A204.1 (cell line): ENCODE measurements around the gene TP53I11.

Source experiments
- FAIRE-seq: peaks from 2 replicates; lab custom pipeline; 2012; peaks lifted over from hg19 to GRCh38; lab: Jason Lieb, UNC

TP53I11 gene, protein sequence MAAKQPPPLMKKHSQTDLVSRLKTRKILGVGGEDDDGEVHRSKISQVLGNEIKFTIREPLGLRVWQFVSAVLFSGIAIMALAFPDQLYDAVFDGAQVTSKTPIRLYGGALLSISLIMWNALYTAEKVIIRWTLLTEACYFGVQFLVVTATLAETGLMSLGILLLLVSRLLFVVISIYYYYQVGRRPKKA

DNA sequence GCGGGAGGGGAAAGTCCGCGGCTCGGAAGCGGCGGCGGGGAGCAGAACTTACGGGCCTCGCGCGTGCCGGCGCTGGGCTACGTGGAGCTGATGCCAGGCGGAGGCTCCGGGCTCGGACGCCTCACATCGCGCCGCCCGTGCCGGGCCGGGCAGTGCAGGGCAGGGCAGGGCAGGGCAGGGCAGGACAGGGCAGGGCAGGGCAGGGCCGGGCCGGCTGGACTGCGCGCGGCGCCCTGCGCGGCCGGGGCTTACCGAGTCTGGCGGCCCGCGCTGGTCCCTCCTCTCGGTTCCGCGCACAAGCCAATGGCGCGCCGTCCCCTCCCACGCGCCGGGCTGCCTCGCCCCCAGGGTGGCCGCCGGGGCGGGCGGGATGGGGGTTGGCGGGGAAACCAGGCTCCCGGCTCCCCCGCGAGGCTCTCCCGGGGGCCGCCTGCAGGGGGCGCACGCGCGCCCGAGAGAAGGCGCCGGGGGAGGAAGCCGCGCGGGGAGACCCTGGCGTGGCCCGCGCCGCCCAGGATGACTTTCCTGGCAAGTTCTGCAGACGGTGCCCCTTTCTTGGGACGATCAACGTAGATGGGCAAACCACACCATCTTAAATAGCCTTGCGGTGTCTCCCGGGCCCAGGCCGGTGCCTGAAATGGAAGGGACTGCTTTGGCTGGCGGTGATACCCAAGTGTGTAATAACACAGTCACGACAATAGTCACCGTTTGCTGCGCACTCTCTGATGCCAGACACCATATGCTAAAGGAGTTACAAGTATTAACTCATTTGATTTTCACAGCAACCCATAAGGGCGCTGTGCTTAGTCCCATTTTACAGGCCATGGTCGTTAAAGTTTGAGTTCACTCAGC, at the start of gene TP53I11:
TSS of gene TP53I11 (minus strand) at position 259 of the 852 bp plus-strand sequence. CDS start 12,548 bp downstream, outside the sequence.
- no peak for FAIRE-seq

DNA sequence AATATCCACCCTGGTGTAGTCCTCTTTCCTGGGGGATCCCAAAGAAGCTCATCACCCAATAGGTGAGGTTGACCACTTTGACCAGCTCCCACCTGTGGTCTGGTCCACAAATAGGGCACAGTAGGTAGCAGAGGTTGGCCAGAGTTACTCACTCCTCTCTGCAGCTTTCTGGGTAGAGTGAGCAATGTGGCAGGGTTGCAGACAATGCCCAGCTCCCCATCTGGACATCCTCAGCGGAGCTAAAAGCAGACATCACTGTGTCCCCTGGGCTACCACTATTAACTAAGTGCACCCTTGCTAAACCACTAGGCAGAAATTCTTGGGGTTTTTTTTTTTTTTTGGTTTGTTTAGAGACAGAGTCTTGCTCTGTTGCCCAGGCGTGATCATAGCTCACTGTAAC, 48.4 kb upstream of the TP53I11 start:
- no peak for FAIRE-seq

DNA sequence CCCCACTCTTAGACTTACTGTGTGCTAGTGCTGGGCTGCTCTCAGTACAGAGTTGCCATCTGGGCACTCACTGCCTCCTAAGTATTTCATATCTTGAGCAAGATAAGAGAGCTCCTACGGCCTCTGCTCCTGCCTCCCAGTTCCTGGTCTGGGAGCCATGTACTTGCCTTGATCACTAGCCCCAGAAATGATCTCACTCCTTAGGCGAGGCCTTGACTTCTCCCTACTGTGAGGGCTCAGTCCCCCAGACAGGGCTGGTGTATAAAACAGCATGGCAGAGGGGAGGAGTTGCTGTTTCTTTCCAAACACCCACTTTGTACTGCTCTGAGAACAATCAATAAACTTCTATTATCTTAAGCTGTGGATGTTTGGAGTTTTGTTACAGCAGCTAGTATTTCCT, 47.4 kb upstream of the TP53I11 start:
- no peak for FAIRE-seq

DNA sequence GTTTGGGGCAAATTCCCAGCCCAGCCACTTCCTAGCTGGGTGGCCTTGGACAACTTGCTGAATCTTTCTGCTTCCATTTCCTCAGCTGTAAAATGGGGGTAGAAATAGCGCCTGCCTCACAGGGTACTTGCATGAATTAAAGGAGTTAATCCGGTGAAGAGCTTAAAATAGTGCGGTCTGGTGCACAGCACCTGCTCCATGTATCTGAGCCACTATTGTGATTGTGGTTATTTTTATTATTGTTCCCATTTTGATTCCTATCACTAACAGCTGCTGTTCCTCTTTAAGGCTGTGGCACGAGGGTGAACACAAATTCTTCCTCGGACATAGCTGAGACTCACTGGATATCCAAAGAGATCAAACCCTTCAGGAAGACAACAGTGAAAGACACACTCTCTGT, 46.9 kb upstream of the TP53I11 start:
- FAIRE-seq = no peak

DNA sequence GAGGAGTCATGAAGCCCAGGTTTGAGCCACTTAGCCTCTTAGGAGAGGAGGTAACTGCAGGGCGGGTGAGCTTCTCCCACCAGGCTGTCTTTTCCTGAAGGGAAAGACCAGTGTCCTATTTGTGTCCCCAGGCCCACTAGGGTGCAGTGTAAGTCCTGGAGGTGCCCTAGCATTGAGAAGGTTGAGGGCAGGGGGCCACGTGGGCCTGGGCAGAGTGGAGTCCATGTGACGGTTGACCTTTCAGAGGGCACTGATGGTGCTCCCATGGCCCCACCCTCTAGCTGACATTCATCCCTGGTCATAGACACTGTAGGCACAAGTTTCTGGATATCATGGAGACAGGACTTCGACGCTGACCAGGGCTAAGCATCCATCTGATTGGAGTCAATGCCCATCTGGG, 44.1 kb upstream of the TP53I11 start:
- FAIRE-seq = no peak

DNA sequence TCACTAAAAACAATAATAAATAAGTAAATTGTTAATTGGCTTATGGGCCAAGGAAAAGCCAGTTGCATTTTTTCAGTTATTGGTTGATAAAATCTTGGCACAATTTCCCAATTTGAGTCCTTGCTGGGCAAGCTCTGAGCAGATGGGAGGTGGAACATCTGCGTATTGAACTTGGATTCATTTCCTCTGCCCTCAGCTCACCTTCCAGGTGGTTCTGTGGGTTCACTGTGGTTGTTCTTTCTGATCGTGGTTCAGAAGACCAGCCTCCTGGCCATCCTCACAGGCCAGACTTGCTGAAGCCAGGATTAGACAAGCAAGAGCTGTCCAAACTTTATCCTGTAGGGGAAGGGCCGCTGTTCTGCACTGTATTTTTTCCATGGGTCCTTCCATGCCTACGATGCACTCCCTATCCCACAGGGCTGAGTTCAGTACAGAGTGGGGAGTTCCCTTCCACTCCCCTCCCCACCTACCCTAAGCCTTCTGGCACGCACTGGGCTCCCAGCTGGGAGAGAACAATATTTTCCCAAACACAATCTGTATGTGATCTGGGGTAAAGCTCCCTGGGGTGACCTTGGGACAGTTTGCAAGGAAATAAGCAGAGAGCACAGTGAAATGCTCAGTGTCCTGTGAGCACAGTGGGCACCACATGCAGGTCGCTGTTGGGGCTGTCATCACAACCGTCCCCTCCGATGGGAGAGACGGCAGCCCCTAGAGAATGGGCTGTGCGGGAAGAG, 43.5 kb upstream of the TP53I11 start:
- FAIRE-seq = no peak

DNA sequence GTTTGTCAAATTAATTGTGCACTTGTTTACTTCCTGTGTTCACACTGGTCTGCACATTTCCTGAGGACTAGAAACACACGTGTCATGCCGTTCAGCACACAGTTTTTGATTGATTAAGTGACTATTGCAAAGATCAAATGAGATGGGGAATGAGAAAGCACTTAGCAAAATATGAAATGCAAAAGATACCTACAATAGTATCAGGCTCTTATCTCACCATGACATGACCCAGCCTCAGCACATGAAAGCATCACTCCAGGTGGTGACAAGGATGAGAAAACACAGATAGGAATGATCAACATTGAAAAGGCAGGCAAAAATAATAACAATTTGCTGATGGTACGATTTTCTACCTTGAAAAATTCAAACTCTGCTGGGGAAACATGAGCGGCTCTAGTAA, 42.1 kb upstream of the TP53I11 start:
- no peak for FAIRE-seq

DNA sequence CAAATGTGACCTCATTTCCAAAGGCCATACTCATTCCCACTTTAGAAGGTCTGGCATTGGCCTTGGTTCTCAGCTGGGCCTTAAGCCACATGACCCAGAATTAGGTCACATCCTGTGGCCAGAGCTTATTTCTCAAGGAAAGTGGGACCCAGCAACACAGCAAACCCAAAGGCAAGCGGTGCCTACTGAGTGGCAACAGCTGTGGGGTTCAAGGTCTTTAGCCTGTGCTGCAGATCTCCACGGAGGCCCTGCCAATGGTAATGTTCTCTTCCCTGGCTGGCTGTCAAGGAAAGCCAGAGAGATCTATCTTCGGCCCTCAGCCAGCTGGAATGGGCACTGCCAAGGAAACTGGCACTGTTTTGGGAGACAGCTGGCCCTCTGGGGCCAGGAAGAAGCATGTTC, 41.5 kb upstream of the TP53I11 start:
- FAIRE-seq = no peak

DNA sequence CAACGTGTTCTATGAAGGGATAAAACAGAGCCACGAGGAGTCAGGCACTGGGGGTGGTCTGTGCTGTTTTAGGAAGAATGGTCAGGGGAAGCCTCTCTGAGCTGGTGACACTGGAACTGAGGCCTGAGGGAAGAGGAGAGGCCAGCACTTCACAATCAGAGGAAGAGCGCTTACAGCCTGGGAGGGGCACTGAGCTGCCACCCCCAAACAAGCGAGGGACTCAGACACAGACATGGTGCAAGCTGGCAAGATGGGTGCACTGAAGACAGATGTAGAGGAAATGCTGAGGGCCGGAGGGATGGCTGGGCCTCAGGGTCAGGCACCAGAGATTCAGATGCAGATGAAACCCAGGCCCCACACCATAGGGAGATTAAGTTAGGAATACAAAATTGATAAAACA, 40.0 kb upstream of the TP53I11 start:
- no peak for FAIRE-seq

DNA sequence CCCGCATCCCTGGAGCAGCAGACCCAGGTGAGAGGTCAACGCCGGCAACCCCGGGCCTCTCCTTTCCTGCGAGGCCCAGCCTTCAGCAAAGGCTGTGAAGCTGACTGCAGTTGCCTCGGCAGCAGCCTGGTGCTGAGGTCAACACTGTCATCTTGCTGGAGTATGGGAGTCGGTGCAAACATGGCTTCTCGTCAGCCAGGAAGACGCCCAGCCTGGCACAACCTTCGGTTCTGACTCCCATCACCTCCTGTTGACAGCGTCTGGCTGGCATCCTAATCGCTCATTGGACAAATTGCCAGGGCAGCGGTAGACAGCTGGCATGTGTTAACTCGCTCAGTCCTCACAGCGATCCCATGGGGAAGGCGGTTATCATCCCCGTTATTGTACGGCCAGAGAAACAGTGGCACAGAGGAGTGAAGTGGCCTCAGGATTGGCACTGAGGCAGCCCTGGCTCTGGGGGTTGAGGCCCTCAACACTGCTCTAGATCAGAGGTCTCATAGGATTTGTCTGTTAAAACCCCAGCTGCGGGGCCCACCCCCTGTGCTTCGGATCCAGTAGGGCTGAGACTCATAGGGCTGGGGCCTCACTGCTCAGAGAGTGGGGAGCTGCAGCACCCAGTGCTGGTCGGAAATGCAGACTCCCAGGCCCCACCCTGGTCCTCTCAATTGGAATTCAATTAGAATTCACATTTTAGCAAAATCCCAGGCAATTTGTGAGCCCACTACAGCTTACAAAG, 39.3 kb upstream of the TP53I11 start:
- no peak for FAIRE-seq

DNA sequence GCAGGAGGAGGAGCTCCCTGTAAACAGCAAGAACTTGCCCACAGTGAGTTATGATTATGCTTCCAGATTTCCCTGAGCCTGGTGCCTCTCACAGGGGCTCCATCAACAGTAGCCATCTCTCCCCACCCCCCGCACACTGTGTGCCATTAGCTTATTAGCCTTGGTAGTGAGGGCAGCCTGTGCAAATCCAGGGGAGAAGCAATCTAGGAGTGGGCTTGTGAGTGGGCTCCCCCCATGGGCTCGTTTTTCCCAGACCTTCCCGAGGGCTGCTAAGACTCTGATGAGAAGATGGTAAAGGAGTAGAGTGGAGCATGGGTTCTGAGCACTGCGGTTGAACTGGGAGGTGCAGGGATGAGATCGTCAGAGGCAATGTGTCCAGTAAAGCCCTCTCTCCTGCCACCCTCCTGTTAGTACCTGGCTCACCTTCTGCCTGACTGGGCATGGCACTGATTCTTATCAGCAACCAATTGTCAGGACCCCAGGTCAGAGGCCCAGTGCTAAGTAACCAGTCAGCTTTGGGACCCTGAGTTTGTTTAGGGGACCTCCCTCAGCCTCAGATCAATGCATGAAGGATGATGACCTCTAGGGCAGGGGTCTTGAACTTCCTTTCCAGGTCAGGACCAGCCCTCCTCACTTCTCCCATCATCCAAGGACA, 38.4 kb upstream of the TP53I11 start:
- no peak for FAIRE-seq

DNA sequence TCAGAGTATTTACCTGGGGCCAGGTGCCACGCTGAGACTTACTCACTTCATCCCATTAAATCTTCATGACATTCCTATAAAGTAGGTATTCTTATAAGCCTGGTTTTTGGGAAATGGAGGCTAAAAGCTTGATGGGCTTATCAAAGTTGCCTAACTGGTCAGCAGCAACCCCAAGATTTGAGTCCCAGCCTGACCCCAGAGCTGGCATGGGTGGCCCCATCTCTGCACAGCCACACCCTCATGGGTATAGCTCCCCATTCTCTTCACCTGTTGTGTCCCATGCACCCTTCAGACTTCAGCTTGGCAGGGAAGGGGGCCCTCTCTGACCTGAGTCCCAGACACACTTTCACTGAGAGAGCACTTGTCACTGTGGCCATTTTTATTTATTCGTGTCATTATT, 37.4 kb upstream of the TP53I11 start:
- no peak for FAIRE-seq

DNA sequence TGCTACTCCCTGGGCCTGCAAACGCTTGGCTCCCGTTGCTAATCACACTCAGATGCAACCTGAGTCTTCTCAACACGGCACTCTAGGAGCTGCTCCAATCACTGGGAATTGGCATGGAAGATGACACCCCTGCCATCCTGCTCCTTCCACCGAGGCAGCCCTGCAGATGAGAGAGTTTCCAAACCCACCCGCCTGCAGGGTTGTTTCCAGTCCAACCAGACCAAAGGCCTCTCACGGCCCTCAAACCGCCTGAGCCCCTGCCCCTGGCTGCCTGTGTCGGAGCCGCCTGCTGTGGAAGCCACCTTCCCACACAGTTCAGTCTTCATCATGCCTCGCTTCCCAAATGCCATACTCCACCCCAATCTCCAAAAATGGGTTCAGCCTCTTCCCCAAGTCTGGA, 36.8 kb upstream of the TP53I11 start:
- FAIRE-seq = no peak

DNA sequence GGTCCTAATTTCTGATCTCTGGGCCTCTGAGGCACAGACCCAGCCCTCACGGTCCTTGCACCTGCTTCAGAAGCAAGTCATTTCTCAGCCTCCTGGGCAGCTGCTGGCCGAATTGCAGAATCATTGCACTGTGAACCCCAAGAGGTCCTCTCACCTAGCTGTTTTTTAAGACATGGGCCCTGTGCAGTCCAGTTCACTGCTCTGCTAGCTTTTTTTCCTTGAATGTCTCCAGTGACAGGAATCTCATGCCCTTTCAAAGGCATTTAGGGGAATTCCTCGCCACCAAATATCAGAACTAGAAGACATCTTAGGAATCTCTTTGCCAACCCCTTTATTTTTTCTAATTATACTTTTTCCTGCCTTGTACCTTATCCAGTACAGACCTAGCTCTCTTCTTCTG, 35.6 kb upstream of the TP53I11 start:
- no peak for FAIRE-seq

DNA sequence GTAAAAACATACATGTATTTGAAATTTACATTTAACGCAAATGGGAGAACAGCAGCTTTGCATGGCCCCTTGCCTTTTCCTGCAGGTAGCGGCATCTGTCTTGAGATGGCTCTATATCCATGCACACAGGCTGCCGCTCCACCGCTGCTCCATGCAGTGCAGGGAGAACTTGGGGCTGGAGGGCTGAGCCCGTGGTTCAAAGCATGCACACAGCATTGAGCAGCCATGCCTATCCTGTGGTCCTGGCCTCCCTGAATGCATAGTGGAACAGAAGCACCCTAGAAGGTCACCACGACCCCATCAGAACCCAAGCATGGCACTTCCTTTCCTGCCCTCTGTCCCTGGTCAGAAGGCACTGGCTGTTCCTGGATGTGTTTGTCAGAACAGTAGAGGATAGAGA, 35.0 kb upstream of the TP53I11 start:
- FAIRE-seq = no peak

DNA sequence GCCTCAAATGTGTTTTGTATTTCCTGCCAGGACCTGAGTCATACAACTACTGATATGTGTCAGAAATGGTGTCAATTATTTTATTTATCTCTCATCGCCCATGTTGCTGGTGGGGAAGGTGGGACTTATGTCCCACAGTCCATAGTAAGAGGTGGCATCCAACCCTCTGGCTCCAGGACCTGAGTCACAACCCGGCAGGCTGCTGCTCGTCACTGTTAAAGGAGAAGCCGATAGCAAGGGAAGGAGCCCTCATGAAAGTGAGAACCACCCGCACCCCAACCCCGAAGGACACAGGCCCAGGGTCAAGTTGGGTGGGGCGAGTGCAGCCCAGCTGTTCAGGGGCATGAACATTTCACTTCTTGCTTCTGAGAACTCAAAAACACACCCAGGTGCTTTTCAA, 33.1 kb upstream of the TP53I11 start:
- FAIRE-seq = no peak

DNA sequence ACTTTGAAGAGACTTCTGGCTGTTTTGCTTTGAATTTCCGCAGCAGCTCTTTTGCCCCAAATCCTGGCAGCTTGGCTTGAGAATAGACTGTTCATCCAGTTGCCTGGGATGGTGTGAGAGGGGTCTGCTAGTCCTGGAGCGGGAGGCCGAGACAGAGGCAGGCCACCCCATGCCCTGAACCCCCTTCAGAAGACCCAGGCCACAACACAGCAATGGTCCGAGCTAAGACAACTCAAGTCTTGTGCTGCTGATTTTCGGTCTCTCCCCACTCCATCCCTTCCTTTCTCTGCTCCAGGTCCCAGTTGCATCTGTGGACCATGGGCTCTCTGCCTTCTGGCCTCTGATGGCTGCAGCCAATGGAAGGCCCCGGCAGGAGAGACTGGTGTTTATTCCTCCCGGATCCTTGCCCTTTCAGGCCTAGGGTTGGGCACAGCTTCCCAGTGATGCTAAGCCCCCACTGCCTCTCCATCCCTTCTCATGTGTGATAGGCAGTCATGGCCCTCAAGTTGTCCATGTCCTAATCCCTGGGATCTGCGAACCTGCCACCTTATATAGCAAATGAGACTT, 31.9 kb upstream of the TP53I11 start:
- no peak for FAIRE-seq

DNA sequence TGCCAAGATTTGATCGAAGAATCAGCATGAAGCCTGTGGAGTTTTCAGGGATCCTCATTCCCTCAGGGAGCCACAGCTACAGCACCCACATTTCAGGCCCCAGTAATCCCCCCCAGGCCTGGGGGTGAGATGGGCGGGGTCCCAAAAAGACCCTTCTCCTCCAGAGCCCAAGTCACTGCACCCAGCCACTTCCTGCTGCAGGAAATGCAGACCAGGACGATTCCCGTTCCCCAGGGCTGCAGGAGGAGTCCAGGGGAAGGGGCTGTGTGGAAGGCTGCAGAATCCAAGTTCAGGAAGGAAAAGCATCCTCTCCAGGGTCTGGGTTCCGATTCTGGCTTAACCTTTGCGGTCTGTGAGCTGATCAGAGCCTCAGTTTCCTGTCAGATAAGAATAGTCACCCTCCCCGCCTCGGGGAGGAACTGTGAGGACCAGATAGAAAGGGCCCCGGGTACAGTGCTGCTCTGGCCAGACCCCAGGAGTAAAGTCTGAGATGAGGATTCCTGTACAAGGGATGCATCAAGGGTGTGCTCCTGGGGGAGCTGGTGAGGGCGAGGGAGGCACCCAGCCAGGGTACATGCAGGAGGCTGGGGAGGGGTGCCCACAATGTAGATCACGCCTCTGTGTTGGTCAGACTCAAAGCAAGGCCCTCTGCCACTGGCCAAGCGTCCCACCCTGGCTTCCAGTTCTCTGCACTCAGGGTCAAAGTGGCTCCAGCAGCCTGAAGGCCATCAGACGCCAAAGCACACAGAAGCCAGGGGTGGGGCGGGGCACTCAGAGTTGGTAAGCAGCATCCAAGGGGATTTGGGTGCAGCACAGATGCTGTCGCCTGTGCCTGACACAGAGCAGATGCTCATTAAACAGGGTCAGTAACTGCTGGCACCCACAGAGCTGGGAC, 30.1 kb upstream of the TP53I11 start:
- FAIRE-seq = no peak

DNA sequence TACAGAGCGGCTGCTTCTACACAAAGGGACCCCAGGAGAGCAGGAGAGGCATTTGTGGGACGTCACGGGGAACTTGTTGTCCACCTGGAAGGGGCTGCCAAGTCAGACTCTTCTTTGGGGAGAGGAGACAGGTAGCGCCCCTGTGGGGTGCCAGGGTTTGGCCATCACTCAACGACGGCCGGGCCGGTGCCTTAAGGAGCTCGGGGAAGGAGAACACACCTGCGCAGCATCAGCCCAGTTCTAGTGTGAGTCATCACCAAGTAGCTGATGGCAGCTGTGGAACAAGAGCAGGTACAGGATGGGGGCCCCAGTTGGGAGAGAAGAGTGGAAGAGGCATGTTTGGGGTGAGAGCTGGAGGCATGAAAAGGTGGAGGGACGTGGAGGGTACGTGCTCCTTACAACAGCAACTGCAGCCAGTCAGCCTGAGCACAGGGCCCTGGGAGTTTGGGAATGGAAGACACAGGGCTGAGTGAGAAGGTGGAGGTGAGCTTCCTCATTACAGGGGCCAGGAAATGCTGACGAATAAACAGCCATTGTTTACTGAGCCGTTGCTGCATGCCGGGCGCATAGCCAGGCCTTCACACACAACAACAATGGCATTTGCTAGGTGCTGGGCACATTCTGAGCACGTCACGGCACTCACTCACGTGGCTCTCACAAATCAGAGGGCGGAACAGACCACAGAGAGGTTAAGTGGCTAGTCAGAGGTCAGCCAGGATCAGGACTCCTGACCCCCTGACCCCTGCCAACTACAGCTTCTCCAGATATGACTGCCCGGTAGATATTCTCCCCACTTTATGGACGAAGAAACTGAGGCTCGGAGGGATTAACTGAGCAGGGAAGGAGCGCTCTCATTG, 29.1 kb upstream of the TP53I11 start:
- no peak for FAIRE-seq

DNA sequence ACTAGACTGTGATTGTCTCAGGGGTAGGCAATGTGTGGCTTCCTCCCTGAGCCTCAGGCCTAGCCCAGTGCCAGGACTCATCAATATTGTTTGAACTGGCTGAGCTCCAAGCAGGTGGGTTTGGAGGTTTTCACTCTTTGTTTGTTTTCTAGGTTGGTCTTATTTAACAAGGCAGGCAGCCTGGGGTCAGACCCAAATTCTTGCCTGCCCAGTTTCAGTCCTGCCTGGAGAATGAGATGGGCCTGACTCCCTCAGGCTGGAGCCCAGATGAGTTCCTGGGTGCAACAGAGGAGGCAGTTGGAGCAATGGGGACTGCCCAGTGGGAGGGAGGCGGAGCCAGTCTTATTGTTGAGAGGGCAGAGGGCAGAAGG, 28.3 kb upstream of the TP53I11 start:
- FAIRE-seq = no peak
